GM12872 (cell line): ENCODE results near the gene SCIN.

Source experiments
- CTCF ChIP-seq: IDR thresholded peaks from 3 replicates; pipeline ENCODE4 v1.5.1; 2011; ENCODE audit warnings: low read depth, mild to moderate bottlenecking, low read length, moderate library complexity; ENCODE audit not compliant: insufficient read depth

The SCIN gene

GRCh38 chr7:12692479-12693259, 122.1 kb downstream of the SCIN start:
- no peak for TF ChIP-seq CTCF

DNA sequence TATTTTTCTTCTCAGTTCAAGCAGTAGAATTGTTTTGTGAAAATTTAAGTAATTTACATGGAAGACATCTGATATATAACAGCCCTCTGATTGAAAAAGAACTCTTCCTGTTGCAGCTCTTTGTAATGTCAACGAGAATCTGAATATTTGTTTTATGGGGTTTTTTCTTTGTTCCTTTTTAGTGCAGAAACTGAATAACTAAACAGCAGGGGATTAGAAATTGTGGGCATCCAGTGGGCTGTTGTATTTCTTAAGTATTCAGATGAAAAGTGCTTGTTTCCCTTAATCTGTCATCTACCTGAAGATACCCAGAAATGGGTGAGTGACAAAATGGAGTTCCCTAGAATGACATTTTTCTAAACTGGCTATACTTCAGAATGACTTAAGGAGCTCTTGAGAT, 124.3 kb downstream of the SCIN start:
- no peak for TF ChIP-seq CTCF

GRCh38 chr7:12695965-12696364, 125.4 kb downstream of the SCIN start:
- no peak for TF ChIP-seq CTCF

DNA sequence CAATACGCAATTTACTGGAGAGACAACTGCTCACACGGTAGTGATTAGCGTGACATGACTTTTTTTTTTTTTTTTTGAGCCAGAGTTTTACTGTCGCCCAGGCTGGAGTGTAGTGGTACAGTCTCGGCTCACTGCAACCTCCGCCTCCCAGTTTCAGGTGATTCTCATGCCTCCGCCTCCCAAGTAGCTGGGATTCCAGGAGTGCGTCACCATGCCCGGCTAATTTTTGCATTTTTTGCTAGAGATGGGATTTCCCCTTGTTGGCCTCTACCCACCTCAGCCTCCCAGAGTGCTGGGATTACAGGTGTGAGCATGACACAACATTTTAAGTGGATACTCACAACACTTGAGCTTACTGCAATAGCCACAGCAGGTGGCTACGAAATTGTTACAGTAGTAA, 128.8 kb downstream of the SCIN start:
- TF ChIP-seq CTCF = no peak

GRCh38 chr7:12701433-12701832, 130.9 kb downstream of the SCIN start:
- no peak for TF ChIP-seq CTCF

- TF ChIP-seq CTCF = no peak
Observed at GRCh38 chr7:12703881-12704280, 133.4 kb downstream of the SCIN start.

- TF ChIP-seq CTCF = no peak
Observed at GRCh38 chr7:12705878-12706277, 135.4 kb downstream of the SCIN start.
